Body of pancreas (tissue), 4 donors: ENCODE results near the gene KCNIP4.

Experiments used
- CTCF ChIP-seq, 7 experiments: fragments of 450-650 bp in 4 of 7; fragments of 200-600 bp in 3 of 7; sonication (generic) in 3 of 7; IDR thresholded peaks; one replicate each; pipeline ENCODE4 v1.5.1; 2016 to 2019; ENCODE audit warnings: antibody characterized with exemption in 7 of 7
- POLR2A ChIP-seq, 3 donors: fragments of 450-650 bp; IDR thresholded peaks; one replicate each; pipeline ENCODE4 v1.6.1; 2016; ENCODE audit warnings: antibody characterized with exemption in 3 of 3, mild to moderate bottlenecking in 2 of 3

DNA sequence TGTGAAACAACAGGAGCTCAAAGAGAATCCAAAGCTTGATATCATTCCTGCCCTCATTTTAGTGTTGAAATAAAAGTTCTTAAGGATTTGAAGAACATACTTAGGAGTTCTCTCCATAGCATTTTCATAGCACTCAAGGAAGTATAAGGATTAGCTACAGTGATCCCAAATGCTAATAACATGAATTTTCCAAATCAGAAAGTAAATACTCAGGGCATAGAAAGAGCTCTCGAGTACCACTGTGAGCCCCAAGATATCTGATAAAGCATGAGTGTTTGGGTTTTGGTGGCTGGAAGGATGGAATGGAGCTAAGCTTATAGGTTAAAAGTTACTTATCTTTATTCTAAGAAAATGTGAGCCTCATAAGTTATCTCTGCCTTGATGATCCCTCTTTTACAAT, 584.9 kb downstream of the KCNIP4 start:
- no peak for TF ChIP-seq CTCF (IDR thresholded peaks at IDR 0.05)
- TF ChIP-seq POLR2A (IDR thresholded peaks at IDR 0.05): no peak
